OCI-LY1 (cell line): ENCODE measurements around the gene TCEAL3.
"Not testable (repeated sequence)": the region's sequence is repeated elsewhere in the genome, so short reads cannot be mapped to it uniquely, and the experiment has no call there.

Source experiments
- H2AFZ ChIP-seq: fragments of 200-600 bp; sonication (generic), shearing (Covaris generic); 2 replicates; pipeline ENCODE4 v1.6.0; 2014; ENCODE audit warnings: antibody characterized with exemption, mild to moderate bottlenecking, low read length
- H3F3A ChIP-seq: fragments of 200-600 bp; sonication (generic), shearing (Covaris generic); 2 replicates; pipeline ENCODE4 v1.6.0; 2014; ENCODE audit warnings: mild to moderate bottlenecking, antibody characterized with exemption, low read length, moderate library complexity; ENCODE audit not compliant: insufficient read depth
- H3K27ac ChIP-seq: fragments of 200-600 bp; sonication (generic); 2 replicates; pipeline ENCODE4 v1.5.1; 2014; ENCODE audit warnings: low read length, mixed run types, mild to moderate bottlenecking, low read depth; ENCODE audit not compliant: poor library complexity, severe bottlenecking
- H3K27me3 ChIP-seq: fragments of 200-600 bp; sonication (generic); 2 replicates; pipeline ENCODE4 v1.6.0; 2014; ENCODE audit warnings: antibody characterized with exemption, mild to moderate bottlenecking, low read length, moderate library complexity; ENCODE audit not compliant: insufficient read depth
- H3K36me3 ChIP-seq: fragments of 200-600 bp; sonication (generic); 2 replicates; pipeline ENCODE4 v1.6.1; 2014; ENCODE audit warnings: mild to moderate bottlenecking, antibody characterized with exemption, low read length, moderate library complexity, mixed read lengths; ENCODE audit not compliant: insufficient read depth
- H3K4me1 ChIP-seq: fragments of 200-600 bp; sonication (generic); 2 replicates; pipeline ENCODE4 v1.5.1; 2014; ENCODE audit warnings: mild to moderate bottlenecking, low read length, moderate library complexity; ENCODE audit not compliant: insufficient read depth, severe bottlenecking
- H3K4me2 ChIP-seq: fragments of 200-600 bp; sonication (generic), shearing (Covaris generic); 2 replicates; pipeline ENCODE4 v1.6.1; 2014; ENCODE audit warnings: low read length
- H3K4me3 ChIP-seq: fragments of 200-600 bp; sonication (generic); 2 replicates; pipeline ENCODE4 v1.5.1; 2014; ENCODE audit warnings: low read length, low read depth, mild to moderate bottlenecking, mixed read lengths; ENCODE audit not compliant: poor library complexity, severe bottlenecking
- H3K79me2 ChIP-seq: fragments of 200-600 bp; shearing (Covaris generic); 2 replicates; pipeline ENCODE4 v1.6.1; 2016; ENCODE audit warnings: mixed run types, low read length, mixed read lengths; ENCODE audit not compliant: insufficient read depth
- H3K9ac ChIP-seq: fragments of 200-600 bp; sonication (generic), shearing (Covaris generic); 2 replicates; pipeline ENCODE4 v1.6.1; 2014; ENCODE audit warnings: mild to moderate bottlenecking, low read length, mixed read lengths
- H3K9me2 ChIP-seq: fragments of 200-600 bp; sonication (generic), shearing (Covaris generic); 2 replicates; pipeline ENCODE4 v1.6.1; 2014; ENCODE audit warnings: low read depth, mild to moderate bottlenecking, low read length, mixed read lengths
- H3K9me3 ChIP-seq: fragments of 200-600 bp; shearing (Covaris generic); 2 replicates; pipeline ENCODE4 v1.6.1; 2014; ENCODE audit warnings: low read length, mixed read lengths
- H4K20me1 ChIP-seq: fragments of 200-600 bp; sonication (generic), shearing (Covaris generic); 2 replicates; pipeline ENCODE4 v1.6.0; 2016; ENCODE audit warnings: mild to moderate bottlenecking, low read length; ENCODE audit not compliant: insufficient read depth
- EZH2 ChIP-seq: fragments of 200-600 bp; sonication (generic), shearing (Covaris generic); IDR thresholded peaks from 2 replicates; pipeline ENCODE4 v1.8.0; 2017; ENCODE audit warnings: borderline replicate concordance, mixed run types, mild to moderate bottlenecking, antibody characterized with exemption, low read length, moderate library complexity, mixed read lengths
- TF ChIP-seq, protein P1 (sequence below): fragments of 200-600 bp; sonication (generic), shearing (Covaris generic); IDR thresholded peaks from 2 replicates; pipeline ENCODE4 v1.5.1; 2017; ENCODE audit warnings: mild to moderate bottlenecking, antibody characterized with exemption, low read length, moderate library complexity, mixed read lengths

TCEAL3 gene

DNA sequence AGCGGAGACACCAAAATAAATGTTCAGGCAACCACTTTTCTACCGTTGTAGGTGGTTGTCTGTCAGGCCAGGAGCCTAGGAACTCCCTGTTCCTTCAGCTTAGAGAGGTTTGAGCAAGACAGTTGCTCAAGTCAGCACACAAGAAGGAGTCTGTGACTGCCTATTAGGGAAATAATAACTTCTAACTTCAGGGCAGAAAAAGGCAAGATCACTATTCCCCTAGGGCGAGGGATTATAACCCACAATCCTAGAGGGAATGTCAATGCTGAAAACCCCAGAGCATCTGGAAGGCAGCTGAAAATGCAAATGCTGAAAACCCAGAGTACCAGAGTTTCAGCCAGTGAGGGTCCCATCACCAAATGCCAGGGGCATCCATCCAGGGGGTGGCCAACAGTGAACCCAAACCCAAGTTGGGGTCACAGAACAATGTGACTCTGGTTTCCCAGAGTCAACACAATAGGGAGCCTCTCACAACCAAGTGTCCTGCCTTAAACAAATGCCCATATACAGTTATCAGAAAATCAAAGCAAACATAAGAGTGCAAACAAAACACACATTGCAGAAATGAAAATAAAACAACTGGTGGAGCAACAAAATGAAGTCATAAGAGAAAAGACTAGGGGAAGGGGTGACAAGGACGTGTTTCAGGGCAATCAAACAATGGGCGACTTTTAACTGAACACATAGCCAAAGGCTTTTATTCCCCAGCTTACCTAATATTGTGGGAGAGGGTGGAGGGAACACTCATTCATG lies 51.1 kb downstream of the TCEAL3 start:
- H3K9ac ChIP-seq, result no peak overlapping the region

DNA sequence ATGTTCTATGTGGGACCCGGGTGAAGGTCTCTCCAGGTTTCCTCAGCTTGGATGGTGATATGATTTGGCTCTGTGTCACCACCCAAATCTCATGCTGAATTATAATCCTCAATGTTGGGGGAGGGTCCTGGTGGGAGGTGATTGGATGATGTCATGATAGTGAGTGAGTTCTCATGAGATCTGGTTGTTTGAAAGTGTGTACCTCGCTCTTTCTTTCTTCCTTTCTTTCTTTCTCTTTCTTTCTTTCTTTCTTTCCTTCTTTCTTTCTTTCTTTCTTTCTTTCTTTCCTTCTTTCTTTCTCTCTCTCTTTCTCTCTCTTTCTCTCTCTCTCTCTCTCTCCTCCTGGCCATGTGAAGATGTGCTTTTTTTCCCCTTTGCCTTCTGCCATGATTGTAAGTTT lies 51.7 kb downstream of the TCEAL3 start:
- H3F3A ChIP-seq, H3K4me1 ChIP-seq, H3K4me2 ChIP-seq, H3K27me3 ChIP-seq, H3K9me2 ChIP-seq, H3K27ac ChIP-seq, H4K20me1 ChIP-seq, H3K79me2 ChIP-seq, H3K4me3 ChIP-seq, H3K36me3 ChIP-seq, H2AFZ ChIP-seq, H3K9ac ChIP-seq, H3K9me3 ChIP-seq: not testable (repeated sequence)

More for the DNA sequence above, 51.1 kb downstream of the TCEAL3 start:
- H3K9me2 ChIP-seq, result no peaks in the 10 kb centered on the region
- no peak overlapping the region for H3K4me2 ChIP-seq
- no peak overlapping the region for H2AFZ ChIP-seq
- no peaks in the 10 kb centered on the region for H4K20me1 ChIP-seq
- H3F3A ChIP-seq, result no peaks in the 10 kb centered on the region
- no peaks in the 10 kb centered on the region for H3K9me3 ChIP-seq
- no peaks in the 10 kb centered on the region for H3K79me2 ChIP-seq
- H3K27ac ChIP-seq, result no peak overlapping the region
- no peak for TF ChIP-seq EZH2
- TF ChIP-seq, protein P1, sequence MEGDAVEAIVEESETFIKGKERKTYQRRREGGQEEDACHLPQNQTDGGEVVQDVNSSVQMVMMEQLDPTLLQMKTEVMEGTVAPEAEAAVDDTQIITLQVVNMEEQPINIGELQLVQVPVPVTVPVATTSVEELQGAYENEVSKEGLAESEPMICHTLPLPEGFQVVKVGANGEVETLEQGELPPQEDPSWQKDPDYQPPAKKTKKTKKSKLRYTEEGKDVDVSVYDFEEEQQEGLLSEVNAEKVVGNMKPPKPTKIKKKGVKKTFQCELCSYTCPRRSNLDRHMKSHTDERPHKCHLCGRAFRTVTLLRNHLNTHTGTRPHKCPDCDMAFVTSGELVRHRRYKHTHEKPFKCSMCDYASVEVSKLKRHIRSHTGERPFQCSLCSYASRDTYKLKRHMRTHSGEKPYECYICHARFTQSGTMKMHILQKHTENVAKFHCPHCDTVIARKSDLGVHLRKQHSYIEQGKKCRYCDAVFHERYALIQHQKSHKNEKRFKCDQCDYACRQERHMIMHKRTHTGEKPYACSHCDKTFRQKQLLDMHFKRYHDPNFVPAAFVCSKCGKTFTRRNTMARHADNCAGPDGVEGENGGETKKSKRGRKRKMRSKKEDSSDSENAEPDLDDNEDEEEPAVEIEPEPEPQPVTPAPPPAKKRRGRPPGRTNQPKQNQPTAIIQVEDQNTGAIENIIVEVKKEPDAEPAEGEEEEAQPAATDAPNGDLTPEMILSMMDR, result no peak
- no peaks in the 10 kb centered on the region for H3K27me3 ChIP-seq
- no peaks in the 10 kb centered on the region for H3K4me1 ChIP-seq
- H3K4me3 ChIP-seq, result no peak overlapping the region
- no peaks in the 10 kb centered on the region for H3K36me3 ChIP-seq
